Measurements from ENCODE around the gene COPE.
"Not testable (repeated sequence)": the region's sequence is repeated elsewhere in the genome, so short reads cannot be mapped to it uniquely, and the experiment has no call there.

Gene COPE

GRCh38 chr19:18908917-18909619 is 10.1 kb downstream of the COPE start:
- FAIRE-seq = no peak

DNA sequence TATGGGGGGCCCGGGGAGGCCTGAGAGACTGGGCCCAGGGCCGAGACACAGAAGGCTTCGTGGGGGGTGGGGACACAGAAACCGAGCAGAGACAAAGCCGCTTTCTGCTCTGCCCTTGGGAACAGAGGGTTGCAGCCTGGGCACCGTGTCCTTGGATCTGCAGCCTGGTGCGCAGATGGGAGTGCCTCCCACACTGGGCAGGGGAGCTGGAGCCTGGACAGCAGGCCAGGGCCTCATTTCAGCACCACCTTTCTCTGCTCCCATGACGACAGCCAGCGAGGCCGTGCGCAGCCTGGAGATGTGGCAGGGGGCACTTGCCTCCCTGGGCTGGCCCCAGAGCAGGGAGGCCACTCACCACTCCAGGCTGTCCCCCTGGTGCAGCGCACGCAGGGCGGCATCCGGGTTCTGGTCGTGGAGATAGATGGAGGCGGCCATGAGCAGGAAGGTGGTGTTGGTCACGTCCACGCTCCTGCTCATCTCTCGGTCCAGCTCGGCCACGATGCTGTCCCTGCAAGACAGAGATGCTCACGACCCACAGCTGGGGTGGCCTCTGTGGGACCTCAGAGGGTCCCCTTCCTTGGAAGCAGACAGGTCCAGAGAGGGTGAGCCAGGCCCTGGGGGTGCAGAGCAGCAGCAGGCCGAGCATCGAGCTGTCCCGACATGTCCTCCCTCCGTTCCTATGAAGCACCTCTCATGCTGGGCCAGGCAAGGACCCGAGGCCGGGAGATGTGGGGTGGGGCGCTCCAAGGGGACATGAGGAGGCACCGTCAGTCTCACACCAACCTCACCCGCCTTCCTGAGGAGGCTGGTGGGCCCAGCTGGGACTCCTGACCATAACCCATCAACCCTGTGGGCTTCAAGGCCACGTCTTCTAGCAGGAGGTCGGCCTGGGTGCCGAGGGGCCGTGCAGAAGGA is 12.3 kb downstream of the COPE start:
- FAIRE-seq = no peak

GRCh38 chr19:18905513-18906236 is 13.5 kb downstream of the COPE start:
- no peak for FAIRE-seq

DNA sequence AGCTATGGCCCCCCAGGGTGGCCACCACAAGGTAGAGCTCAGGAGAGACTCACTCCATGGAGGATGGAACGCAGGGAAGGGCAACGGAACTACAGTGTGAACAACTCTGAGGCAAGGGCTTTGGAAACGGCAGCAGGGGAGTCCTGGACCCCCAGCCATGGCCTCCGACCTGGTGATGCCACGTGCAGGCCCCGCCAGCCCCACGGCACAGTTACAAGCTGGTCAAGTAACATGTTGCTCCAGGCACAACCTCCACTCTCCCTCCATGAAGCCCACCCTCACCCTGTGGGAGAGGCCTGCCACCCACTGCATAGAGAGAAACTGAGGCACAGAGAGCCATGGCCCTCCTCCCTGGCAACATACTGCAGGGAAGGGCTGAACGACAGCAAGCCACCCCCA is 14.1 kb downstream of the COPE start:
- no peak for FAIRE-seq

- no peak for FAIRE-seq
Observed at GRCh38 chr19:18904334-18905057, 14.7 kb downstream of the COPE start.

GRCh38 chr19:18903156-18904037 is 15.8 kb downstream of the COPE start:
- no peak for FAIRE-seq

- not testable (repeated sequence) for FAIRE-seq
Observed at GRCh38 chr19:18902519-18902918, 16.7 kb downstream of the COPE start.

GRCh38 chr19:18901491-18901890 is 17.7 kb downstream of the COPE start:
- no peak for FAIRE-seq

DNA sequence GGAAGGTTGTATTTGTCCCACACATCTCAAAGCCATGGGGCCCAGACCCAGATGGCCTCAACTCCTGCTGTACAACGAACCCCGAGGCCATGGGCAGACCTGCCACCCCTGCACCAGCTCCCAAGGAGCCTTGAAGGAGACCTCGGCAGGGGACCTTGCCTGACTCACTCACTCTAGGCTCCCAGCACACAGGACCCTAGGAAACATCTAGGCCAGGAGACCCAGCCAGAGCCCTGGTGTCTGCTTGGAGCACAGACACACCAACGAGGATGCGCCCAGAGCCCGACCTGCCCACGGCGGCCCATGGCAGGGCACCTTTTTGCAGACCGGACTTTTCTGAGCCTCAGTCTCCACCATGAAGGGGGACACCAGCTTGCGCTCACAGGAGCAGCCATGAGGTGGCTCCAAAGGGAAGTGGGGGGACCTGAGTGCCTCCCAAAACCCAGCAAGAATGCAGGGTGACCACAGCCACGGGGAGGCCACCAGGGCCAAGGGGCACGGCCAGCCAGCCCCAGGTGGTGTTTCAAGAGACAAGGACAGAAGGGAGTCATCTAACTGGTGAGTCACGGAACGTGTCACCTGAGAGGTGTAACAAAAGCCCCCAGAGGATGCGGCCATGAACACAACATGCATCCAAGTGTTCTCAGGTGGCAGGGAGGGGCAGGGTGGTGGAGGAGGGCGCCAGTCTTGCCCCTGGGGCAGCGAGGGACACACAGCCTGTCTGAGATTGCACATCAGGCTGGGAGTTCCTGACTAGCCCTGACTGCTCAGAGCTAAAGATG is 18.3 kb downstream of the COPE start:
- no peak for FAIRE-seq

DNA sequence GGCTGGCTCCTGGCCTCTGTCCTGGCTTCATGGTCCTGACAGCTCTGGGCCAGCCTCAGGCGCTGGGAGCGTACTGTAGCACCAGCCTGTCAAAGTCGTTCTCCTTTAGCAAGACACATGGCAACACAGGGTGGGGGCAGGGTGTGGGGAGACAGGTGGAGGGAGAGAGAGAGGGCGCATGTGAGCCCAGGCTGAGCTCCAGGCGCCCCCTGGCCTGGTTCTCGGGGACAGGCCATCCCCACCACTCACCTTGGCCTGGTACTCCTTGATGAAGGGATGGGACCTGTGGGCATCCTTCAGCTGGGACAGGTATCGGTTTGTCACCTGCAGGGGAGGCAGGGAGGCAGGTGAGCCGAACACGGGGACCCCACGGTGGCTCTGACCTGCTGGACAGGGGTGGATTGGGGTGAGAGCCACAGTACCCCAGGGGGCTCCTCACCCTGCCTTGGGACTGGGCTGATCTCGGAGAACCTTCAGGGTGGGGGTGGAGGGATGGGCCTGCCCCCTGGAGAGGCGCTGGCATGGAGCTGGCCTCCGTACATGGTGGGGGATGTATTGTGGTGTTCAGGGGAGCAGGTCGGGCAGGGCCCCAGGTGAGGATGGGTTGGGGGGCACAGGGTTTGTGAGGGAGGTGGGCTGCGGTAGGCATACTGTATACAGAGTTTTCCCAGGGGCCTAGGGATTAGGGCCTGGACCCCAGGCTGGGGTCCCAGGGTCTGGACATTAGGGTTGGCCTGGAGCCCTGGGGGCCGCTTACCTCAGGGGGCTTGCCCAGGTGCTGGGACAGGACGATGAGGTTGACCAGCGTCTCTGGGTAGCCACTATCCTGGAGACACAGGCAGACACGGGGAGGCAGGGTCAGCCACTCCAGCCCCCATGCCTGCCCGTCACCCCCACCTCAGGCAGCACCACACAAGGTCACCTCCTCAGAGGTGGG is 19.3 kb downstream of the COPE start:
- no peak for FAIRE-seq

DNA sequence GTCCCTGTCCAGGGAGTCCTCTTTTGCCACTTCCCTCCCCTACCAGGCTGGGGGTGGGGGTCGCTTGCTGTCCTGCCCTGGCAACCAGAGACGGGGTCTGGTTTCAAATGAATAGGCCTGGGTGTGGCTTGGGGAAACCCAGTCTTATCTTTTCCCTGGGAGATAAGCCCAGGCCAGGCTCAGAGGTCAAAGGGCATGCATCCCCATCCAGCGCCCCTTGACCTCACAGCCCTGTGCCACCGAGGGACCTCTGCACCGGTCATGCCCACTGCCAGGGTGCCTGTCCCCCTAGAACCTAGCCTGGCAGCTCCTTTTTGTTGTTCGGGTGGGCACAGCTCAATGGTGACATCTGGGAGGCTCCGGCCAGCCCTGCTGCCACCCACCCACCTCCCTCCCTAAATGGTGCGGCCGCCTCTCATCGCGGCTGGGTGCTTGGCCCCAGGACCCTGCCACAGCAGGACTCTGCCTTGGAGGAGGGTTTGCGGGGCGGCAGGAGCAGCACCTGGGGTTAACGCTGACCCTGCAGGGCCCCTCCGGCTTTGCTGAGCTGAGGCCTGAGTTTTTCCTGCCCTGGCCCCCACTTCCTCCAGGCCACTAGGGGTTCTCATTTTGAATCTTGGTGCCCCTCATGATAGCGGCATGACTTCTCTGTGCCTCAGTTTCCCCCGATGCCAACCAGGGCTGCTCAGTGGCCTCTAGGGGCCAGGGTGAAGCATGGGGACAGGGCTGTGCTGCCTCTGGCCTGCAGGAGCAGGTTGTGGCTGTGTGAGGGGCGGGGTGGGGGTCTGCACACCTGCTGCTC is 20.4 kb downstream of the COPE start:
- no peak for FAIRE-seq

DNA sequence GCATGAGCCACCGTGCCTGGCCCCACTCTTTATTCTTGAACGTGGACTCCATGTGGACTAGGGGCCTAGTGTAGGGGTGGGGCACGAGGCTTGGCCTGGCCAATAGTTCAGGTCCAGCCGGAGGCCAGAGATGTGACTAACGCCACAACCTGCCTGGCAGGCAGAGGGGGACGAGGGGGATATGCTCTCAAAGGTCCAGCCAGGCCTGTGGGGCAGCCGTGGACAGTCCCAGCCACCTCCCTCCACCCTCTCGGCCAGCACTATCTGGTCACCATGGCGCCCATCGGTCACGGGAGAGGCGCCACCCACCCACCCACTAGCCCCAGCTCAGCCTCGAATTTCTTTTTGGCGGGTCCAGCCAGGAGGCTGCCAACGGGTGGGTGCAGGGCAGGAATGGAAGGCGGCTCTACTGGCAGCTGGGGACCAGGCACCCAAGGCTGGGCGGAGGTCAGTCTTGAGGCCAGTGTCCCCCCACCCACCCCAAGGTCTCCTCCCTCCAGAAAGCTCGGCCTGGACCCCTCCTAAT is 21.0 kb downstream of the COPE start:
- no peak for FAIRE-seq

- no peak for FAIRE-seq
Observed at GRCh38 chr19:18897094-18898029, 21.8 kb downstream of the COPE start.

- FAIRE-seq = no peak
Observed at GRCh38 chr19:18896421-18896841, 22.8 kb downstream of the COPE start.

DNA sequence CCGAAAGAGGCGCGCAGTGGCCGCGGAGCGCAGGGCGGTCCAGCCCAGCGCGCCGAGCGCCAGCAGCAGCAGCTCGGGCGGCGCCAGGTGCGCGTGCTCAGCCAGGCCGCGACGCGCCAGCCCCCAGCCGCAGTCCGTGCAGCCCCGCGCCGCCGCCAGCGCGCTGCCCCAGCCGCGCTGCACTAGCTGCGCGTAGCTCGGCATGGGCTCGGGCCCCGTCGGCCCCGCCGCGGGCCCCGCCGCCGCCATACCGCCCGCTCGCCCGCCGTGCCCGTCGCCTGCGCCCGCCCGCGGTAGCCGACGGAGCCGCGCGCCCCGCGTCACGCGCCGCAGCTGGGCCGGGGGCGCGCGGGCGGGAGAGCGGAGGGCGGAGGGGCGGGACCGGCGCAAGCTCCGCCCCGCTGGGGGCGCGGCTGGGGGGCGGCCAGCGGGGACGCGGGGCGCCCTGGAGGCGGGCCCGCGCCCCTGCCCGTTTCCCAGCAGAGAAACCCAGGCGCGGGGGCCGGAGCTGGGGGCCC is 23.3 kb downstream of the COPE start, which contains the start of gene CERS1:
TSS of gene CERS1 (minus strand) at position 335 of the 518 bp plus-strand sequence. CDS start at position 249, 86 bp downstream.
- no peak for FAIRE-seq

GRCh38 chr19:18895038-18895823 is 24.0 kb downstream of the COPE start:
- FAIRE-seq = no peak
